ENCODE results near the gene IL16. TPM values are rescaled to one million over a fixed set of nuclear protein-coding genes. Genes with fewer than 3 reads are reported as not detected.

IL16 gene
- total RNA-seq, 1 experiment from 2014 or later = 0.81 TPM

GRCh38 chr15:81178365-81178764 is 18.3 kb upstream of the IL16 start:
- ChIA-PET POLR2A (no interaction called here), RAD21 (ENCODE audit: low non-redundant PET in 1 of 2, low total read pairs in 2 of 2, uncharacterized antibody in 2 of 2, unreplicated experiment in 2 of 2) (no interaction called here), CTCF (no interaction called here)
- intact Hi-C loops (cut with micrococcal nuclease) = no loop called here
- Histone ChIP-seq H3K27me3 (ENCODE audit: insufficient read depth, low read length) (peaks cover 28% of the 10 kb centered on the region), H3K79me2 (ENCODE audit: insufficient read depth, low read length) (no peaks in the 10 kb centered on the region), H3K9me3 (ENCODE audit: control insufficient read depth in 1 of 2, insufficient read depth in 1 of 2, low read depth in 1 of 2, low read length in 2 of 2) (no peaks in the 10 kb centered on the region), H3K36me3 (ENCODE audit: control insufficient read depth in 1 of 2, insufficient read depth in 2 of 2, low read length in 2 of 2) (no peaks in the 10 kb centered on the region), H3K4me3 (replicated peaks in 1 of 2; ENCODE audit: low read depth in 1 of 2, low read length in 2 of 2) (no peak overlapping the region), H3K4me1 (ENCODE audit: control insufficient read depth in 1 of 2, insufficient read depth in 2 of 2, low read length in 2 of 2) (no peaks in the 10 kb centered on the region), H2AFZ (ENCODE audit: low read depth, low read length, poor library complexity, severe bottlenecking) (no peak overlapping the region), H3K9ac (ENCODE audit: low read length) (no peak overlapping the region), H4K20me1 (ENCODE audit: insufficient read depth) (no peaks in the 10 kb centered on the region), H3K27ac (ENCODE audit: low read depth, low read length) (no peak overlapping the region), H3K9me2 (ENCODE audit: insufficient read depth) (no peaks in the 10 kb centered on the region), H3K4me2 (ENCODE audit: low read length) (no peak overlapping the region)
- TF ChIP-seq MAX (IDR thresholded peaks at IDR 0.05) = no peak
- TF ChIP-seq ZFX (IDR thresholded peaks at IDR 0.05) = no peak
- TF ChIP-seq YY1 (IDR thresholded peaks at IDR 0.05; ENCODE audit: extremely low read depth, insufficient replicate concordance, low read depth, low read length) = no peak
- no peak for TF ChIP-seq CBX3 (IDR thresholded peaks at IDR 0.05; ENCODE audit: low read depth)
- no TSS peak for BruUV-seq (replicated peaks)
- ATAC-seq (no peak), DNase-seq (ENCODE audit: low read depth, low spot score) (no peak)

- no peaks in the 10 kb centered on the region for H3K79me2 ChIP-seq (ENCODE audit: insufficient read depth, low read length)
- CTCF ChIA-PET = no interaction called here
- H2AFZ ChIP-seq (ENCODE audit: low read depth, low read length, poor library complexity, severe bottlenecking) = no peak overlapping the region
- DNase-seq (ENCODE audit: low read depth, low spot score) = no peak
- H3K36me3 ChIP-seq (ENCODE audit: control insufficient read depth in 1 of 2, insufficient read depth in 2 of 2, low read length in 2 of 2) = no peaks in the 10 kb centered on the region
- RAD21 ChIA-PET (ENCODE audit: low non-redundant PET in 1 of 2, low total read pairs in 2 of 2, uncharacterized antibody in 2 of 2, unreplicated experiment in 2 of 2) = interaction anchor here in 1 of 2 experiments (0.7 kb wide), 1 partner anchor 211 kb away, joined by 4 read pairs; no protein-coding TSS in a partner anchor
- TF ChIP-seq EGR1 (IDR thresholded peaks at IDR 0.05; ENCODE audit: low read depth) (no peak), POLR2AphosphoS5 (IDR thresholded peaks at IDR 0.05; ENCODE audit: low read depth, low read length) (no peak), YY1 (IDR thresholded peaks at IDR 0.05; ENCODE audit: extremely low read depth, insufficient replicate concordance, low read depth, low read length) (no peak), CEBPB (IDR thresholded peaks at IDR 0.05; ENCODE audit: low read depth) (no peak), TCF7L2 (IDR thresholded peaks at IDR 0.05; ENCODE audit: borderline replicate concordance, extremely low read depth, insufficient read depth, insufficient read length) (no peak), ELF1 (IDR thresholded peaks at IDR 0.05; ENCODE audit: borderline replicate concordance, low read depth) (no peak), JUND (IDR thresholded peaks at IDR 0.05) (no peak)
- POLR2A ChIA-PET = no interaction called here
- no TSS peak for BruUV-seq (replicated peaks)
- H3K4me3 ChIP-seq (replicated peaks in 1 of 2; ENCODE audit: low read depth in 1 of 2, low read length in 2 of 2) = no peak overlapping the region
- H3K4me1 ChIP-seq (ENCODE audit: control insufficient read depth in 1 of 2, insufficient read depth in 2 of 2, low read length in 2 of 2) = no peaks in the 10 kb centered on the region
- ATAC-seq = no peak
- peaks cover 41% of the 10 kb centered on the region for H3K27me3 ChIP-seq (ENCODE audit: insufficient read depth, low read length)
- intact Hi-C loops (cut with micrococcal nuclease) = no loop called here
- no peak overlapping the region for H3K9ac ChIP-seq (ENCODE audit: low read length)
- H3K4me2 ChIP-seq (ENCODE audit: low read length) = no peak overlapping the region
- H3K9me3 ChIP-seq (ENCODE audit: control insufficient read depth in 1 of 2, insufficient read depth in 1 of 2, low read depth in 1 of 2, low read length in 2 of 2) = no peaks in the 10 kb centered on the region
- no peaks in the 10 kb centered on the region for H4K20me1 ChIP-seq (ENCODE audit: insufficient read depth)
- H3K27ac ChIP-seq (ENCODE audit: low read depth, low read length) = no peak overlapping the region
- H3K9me2 ChIP-seq (ENCODE audit: insufficient read depth) = no peaks in the 10 kb centered on the region
These were observed 15.5 kb upstream of the IL16 start for GRCh38 chr15:81181220-81181619.

Data from HCT116 (cell line).